ENCODE results near the gene PRLHR.

Gene PRLHR

DNA sequence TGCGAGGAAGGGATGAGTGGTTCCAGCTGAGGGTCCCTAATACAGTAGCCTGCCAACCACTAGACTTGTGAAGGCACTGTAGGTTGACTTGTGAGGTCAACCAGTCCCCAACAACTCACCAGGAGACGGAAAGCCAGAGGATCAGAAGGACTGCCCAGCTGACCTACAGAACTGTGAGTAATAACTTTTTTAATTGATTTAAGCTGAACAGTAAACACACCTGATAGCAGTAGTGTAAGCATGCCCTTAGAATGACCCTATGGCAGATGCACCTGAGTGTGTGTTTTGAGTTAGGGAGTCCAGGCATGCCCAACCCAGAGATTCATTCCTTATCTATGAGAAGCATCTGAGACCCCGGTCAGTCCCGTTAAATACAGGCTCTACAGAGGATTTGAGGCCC is 14.1 kb downstream of the PRLHR start:
- no peak for FAIRE-seq
- no peak for TF ChIP-seq POLR2A (IDR thresholded peaks at IDR 0.05; ENCODE audit: low read depth, low read length)
- DNase-seq (ENCODE audit: insufficient read length, low spot score), result no peak

- TF ChIP-seq POLR2A (IDR thresholded peaks at IDR 0.05; ENCODE audit: low read depth, low read length), result no peak
- DNase-seq (ENCODE audit: insufficient read length, low spot score), result no peak
- FAIRE-seq, result no peak
These were observed 14.7 kb downstream of the PRLHR start for GRCh38 chr10:118580702-118581101.

DNA sequence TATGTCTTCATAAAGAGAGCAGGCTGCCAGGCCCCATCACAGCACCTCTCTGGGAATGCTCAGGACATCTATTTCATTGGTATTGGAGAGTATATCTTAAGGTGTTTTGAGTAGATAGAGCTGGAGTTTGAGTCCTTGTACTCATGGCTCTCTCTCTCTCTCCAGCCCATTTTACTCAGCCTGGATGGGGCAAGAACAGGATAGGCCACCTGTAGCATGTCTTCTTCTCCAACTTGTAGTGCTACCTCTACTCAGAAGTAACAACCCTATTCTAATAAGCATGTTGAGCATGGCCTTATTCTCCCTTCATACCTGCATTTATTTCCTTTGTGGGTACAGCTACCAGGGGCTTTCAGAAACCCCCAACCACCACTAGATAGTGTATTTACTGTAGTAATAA is 21.9 kb downstream of the PRLHR start:
- DNase-seq (ENCODE audit: insufficient read length, low spot score) (no peak), FAIRE-seq (no peak)
- no peak for TF ChIP-seq POLR2A (IDR thresholded peaks at IDR 0.05; ENCODE audit: low read depth, low read length)

DNA sequence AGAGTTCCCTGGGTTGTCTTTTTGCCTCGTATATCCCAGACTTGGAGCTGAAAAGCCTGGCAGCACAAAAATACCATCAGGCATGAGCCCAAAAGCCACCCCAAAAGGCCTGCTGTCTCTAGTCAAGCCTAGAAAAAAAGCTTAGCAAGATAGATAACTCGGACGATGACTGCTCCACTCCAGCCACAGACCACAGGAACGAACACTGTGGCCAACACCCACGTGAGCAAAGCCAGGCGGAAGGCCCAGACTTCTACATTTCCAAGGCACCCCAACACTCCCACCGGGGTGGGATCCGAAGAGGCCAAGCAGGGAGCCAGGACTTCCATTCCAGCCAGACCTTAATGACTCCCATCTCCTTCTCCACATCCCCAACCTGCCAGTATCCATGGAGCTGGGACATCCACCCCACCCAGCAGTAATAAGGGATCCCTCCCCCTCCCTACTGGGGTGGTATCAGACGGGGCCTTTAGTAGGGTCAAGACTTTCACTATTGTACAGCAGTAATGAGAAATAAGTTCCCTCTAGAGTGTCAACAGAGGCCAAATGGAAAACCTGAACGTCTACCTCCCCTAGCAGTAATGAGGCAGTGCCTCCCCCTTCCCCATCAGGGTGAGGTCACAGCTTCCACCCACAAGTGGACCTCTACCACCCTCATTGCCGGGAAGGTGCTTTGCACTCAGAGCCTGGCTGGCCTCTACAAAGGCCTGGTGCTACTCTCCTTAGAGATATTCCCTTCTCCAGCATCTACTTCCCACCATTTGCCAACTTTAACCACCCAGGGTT is 23.0 kb downstream of the PRLHR start:
- FAIRE-seq (no peak), DNase-seq (ENCODE audit: insufficient read length, low spot score) (no peak)
- TF ChIP-seq POLR2A (IDR thresholded peaks at IDR 0.05; ENCODE audit: low read depth, low read length), result no peak

GRCh38 chr10:118571123-118571522 is 24.3 kb downstream of the PRLHR start:
- no peak for DNase-seq (ENCODE audit: insufficient read length, low spot score)

GRCh38 chr10:118570591-118570990 is 24.9 kb downstream of the PRLHR start:
- TF ChIP-seq POLR2A (IDR thresholded peaks at IDR 0.05; ENCODE audit: low read depth, low read length), result no peak
- no peak for FAIRE-seq
- no peak for DNase-seq (ENCODE audit: insufficient read length, low spot score)

More at GRCh38 chr10:118571123-118571522, 24.3 kb downstream of the PRLHR start:
- TF ChIP-seq POLR2A (IDR thresholded peaks at IDR 0.05; ENCODE audit: low read depth, low read length), result no peak
- FAIRE-seq, result no peak

GRCh38 chr10:118569882-118570252 is 25.6 kb downstream of the PRLHR start:
- no peak for TF ChIP-seq POLR2A (IDR thresholded peaks at IDR 0.05; ENCODE audit: low read depth, low read length)
- DNase-seq (ENCODE audit: insufficient read length, low spot score) (no peak), FAIRE-seq (no peak)

GRCh38 chr10:118569241-118569881 is 26.1 kb downstream of the PRLHR start:
- FAIRE-seq, result no peak
- peak; percentile 47 for DNase-seq (ENCODE audit: insufficient read length, low spot score)

DNA sequence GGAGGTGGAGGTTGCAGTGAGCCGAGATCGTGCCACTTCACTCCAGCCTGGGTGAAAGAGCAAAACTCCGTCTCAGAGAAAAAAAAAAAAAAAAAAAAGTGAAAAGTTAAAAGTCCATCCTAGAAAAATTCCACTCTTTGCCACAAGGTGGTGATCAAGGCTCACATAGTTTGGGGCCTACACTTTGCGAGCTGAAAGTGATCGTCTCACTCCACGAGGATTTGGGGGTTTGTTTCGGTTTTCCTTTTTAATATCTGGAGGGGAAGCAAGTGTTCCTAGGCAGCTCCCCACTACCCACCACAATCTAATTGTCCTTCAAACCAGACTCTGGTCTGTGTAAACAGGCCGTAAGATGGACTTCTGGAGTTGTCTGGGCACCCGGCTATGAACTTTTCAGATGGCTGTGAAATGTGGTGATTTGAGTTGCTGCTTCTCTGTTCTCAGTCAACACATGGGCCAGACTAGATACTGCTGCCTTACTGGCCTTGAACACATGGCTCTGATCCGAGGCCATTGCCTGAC is 27.1 kb downstream of the PRLHR start:
- no peak for TF ChIP-seq POLR2A (IDR thresholded peaks at IDR 0.05; ENCODE audit: low read depth, low read length)
- no peak for DNase-seq (ENCODE audit: insufficient read length, low spot score)
- FAIRE-seq, result no peak

More at GRCh38 chr10:118569241-118569881, 26.1 kb downstream of the PRLHR start:
- TF ChIP-seq POLR2A (IDR thresholded peaks at IDR 0.05; ENCODE audit: low read depth, low read length), result no peak

DNA sequence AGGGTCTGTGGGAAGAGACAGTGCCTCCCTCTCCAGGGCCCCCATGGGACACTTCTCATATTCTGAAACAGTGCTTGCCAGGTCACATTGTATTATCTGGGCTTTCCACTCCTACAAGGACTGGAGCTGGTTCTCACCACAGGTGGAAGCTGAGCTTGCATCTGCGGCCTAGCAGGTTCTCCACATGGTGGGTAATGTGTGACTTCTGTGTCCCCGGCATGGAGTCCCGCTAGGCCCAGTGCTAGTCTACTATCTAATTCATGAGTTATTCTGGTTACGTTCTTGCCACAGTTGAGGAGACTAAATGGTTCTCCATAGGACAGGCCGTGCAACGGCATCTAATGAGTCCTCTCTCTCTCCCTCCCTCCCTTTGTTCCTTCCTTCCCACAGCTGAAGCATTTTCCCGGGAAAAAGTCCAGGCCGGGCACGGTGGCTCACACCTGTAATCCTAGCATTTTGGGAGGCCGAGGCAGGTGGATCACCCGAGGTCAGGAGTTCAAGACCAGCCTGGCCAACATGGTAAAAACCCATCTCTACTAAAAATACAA is 27.7 kb downstream of the PRLHR start:
- no peak for TF ChIP-seq POLR2A (IDR thresholded peaks at IDR 0.05; ENCODE audit: low read depth, low read length)
- DNase-seq (ENCODE audit: insufficient read length, low spot score) (no peak), FAIRE-seq (no peak)

DNA sequence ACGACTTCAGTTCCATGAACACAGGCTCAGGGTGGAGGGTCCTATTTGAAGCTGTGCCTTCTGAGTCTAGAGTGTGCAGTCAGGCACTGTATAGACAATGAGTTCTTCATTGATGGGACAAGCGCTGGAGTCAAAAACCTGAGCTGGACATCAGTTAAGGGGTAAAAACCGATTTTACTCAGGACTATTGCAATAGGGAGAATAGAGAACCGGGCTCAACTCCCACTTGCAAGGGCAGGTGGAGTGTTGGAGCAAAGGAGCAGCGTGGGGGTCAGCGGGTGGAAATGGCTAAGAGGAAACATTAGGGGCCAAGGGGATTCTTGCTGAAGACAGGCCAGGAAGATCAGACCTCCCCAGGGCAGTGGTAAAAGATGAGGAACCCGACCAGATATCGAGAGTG is 28.5 kb downstream of the PRLHR start:
- TF ChIP-seq POLR2A (IDR thresholded peaks at IDR 0.05; ENCODE audit: low read depth, low read length), result no peak
- DNase-seq (ENCODE audit: insufficient read length, low spot score) (no peak), FAIRE-seq (no peak)

- TF ChIP-seq POLR2A (IDR thresholded peaks at IDR 0.05; ENCODE audit: low read depth, low read length), result no peak
- DNase-seq (ENCODE audit: insufficient read length, low spot score), result no peak
- FAIRE-seq, result no peak
These were observed 30.0 kb downstream of the PRLHR start for GRCh38 chr10:118565301-118566075.

DNA sequence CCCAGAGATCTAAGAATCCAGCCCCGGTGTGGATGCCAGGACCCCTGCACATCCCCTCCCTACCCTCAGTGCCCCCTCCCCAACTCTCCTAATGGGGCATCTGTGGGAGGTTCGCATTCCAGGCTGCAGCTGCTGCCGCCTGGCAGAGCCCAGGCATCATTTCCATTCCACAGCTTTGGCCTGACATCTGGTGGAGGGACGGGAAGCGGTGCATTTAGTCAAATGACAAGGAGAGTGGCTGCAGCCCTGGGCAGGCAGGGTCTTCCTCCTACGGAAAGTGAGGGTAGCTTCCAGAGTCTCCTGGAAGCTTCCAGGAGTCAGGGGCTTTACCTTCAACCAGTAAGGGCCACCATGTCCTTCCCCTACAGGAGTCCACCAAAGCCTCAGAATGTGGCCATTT is 30.8 kb downstream of the PRLHR start:
- FAIRE-seq, result no peak
- DNase-seq (ENCODE audit: insufficient read length, low spot score), result no peak

DNA sequence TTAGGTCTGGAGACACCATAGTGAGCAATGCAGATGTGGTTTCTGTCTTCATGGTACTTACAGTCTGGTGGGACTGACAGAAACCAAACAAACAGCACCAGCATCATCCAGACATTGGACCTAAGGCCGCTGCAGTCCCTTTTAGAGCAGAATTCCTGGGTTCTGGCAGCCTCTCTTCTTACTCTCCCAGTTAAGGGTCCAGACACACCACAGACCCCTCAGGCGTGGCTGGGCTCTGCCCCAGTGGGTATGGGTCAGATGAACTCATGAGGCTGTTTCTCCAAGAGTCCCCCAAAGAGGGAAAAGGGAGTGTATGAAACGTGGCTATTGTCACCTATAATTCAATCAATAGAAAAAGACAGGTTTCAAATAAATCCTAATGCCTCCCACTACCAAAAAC is 31.3 kb downstream of the PRLHR start:
- FAIRE-seq (no peak), DNase-seq (ENCODE audit: insufficient read length, low spot score) (no peak)
- no peak for TF ChIP-seq POLR2A (IDR thresholded peaks at IDR 0.05; ENCODE audit: low read depth, low read length)

More for the DNA sequence above, 30.8 kb downstream of the PRLHR start:
- no peak for TF ChIP-seq POLR2A (IDR thresholded peaks at IDR 0.05; ENCODE audit: low read depth, low read length)

Data from H54 (cell line).